22Rv1 (cell line): ENCODE measurements around the gene SGSH.

Experiments
- CTCF ChIP-seq: fragments of 450-650 bp; IDR thresholded peaks from 2 replicates; pipeline ENCODE4 v1.5.1; 2017; ENCODE audit warnings: mild to moderate bottlenecking
- ZFX ChIP-seq: fragments of 450-650 bp; IDR thresholded peaks from 2 replicates; pipeline ENCODE4 v1.6.1; 2017; ENCODE audit warnings: antibody characterized with exemption, borderline replicate concordance

DNA sequence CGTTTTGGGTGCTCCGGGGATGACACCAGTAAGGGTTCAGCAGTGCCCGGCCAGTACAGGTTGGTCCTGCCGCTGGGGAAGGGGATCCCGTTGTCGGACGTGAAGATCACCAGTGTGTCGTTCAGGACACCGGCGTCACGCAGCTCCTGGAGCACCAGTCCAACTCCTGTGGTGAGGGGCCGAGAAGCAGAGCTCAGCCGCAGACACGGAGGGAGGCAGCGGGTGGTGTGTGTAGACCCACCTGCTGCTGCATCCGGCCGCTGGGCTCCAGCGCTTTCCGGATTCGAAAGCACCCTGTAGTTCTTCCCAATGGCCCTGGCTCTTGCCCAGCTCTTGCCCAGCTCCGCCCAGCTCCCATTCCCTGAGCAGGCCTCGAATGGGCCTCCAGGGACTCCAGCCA, 8.0 kb downstream of the SGSH start:
- TF ChIP-seq CTCF (no peak), ZFX (no peak)
